T-helper 9 cell (primary cell): ENCODE results near the gene CSGALNACT2.
"Not testable (repeated sequence)": the region's sequence is repeated elsewhere in the genome, so short reads cannot be mapped to it uniquely, and the experiment has no call there.

Experiments
- DNase-seq: peaks from one replicate; pipeline ENCODE4 v3.0.0-alpha.2; 2020
- total RNA-seq, 2 donors: gene quantifications; one replicate each; lab custom pipeline; 2026; lab: John Stamatoyannopoulos, UW

The CSGALNACT2 gene, protein sequence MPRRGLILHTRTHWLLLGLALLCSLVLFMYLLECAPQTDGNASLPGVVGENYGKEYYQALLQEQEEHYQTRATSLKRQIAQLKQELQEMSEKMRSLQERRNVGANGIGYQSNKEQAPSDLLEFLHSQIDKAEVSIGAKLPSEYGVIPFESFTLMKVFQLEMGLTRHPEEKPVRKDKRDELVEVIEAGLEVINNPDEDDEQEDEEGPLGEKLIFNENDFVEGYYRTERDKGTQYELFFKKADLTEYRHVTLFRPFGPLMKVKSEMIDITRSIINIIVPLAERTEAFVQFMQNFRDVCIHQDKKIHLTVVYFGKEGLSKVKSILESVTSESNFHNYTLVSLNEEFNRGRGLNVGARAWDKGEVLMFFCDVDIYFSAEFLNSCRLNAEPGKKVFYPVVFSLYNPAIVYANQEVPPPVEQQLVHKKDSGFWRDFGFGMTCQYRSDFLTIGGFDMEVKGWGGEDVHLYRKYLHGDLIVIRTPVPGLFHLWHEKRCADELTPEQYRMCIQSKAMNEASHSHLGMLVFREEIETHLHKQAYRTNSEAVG
- total RNA-seq = 75.2 to 86.9 reads per million in 2 donors

DNA sequence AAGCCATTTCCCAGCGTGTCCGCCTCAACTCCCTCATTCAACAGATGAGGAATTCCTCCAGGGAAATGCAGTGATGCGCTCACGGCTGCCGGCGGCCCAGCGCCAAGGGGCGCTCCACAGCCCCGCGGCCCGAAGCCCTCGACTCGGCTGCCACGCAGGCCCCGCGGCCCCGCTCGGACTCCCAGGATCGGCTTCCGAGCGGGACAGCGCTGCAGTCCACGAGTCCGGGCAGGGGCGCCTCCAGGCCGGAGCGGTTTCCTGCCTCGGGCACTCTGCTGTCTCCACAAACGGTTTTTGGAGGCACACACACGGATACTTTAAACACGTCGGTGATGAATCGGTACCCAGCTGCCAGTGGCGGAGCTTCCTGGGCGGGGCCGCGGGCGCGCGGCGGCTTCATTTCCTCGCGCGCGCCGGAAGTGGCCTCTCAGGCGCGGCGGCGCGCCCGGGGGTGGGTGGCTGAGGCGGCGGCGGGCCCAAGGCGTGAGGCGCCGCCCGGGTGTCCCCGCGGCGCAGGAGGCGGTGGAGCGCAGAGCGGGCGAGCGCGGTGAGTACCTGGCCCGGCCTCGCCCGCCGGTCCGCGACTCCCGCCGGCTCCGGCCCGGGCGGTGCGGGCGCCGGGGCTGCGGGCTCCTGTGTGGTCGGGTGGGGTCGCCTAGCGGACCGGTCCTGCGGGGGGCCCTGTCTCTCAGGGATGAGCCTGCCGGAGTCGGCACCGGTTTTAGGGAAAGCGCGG is at the start of gene CSGALNACT2:
Gene CSGALNACT2, plus strand, starts transcription at position 425 of the 736 bp plus-strand sequence. CDS start 16,705 bp downstream, outside the sequence.
- peak; percentile 84 for DNase-seq

DNA sequence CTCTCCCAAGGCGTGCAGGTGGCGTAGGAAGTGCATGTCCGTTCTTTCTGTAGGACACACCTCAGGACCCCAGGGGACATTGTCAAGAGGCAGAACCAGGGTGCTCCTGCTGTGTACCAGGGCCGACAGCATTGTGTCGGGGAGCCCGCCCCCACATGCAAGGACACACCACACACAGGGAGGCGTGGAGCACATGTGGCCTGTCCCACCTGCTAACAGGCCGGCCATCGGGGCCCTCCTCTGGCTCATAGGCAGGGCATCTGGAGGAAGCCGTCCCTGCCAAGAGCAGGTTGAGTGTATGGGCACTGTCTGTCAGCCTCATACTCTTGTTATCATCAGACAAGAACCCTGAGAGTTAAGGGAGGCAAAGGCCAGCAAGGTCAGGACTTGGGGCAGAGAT is 48.7 kb upstream of the CSGALNACT2 start:
- no peak for DNase-seq

DNA sequence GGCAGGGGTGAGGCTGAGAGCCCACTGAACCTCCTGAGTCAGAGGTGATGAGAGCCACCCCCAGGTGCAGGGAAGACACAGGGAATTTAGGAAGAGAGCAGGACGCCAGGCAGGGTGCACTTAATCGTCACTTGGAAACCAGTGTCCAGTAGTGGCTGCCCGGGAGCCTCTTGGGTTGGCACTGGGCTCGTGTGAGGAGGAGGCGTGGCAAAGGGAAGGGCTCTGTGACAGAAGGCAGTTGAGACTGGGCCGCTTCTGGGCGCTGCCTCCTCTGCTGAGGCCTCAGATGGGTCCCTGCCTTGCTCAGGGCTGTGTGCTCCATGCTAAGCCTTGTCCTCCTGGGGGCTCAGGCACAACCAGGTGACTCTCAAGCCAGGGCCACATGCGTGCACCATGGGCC is 48.1 kb upstream of the CSGALNACT2 start:
- no peak for DNase-seq

DNA sequence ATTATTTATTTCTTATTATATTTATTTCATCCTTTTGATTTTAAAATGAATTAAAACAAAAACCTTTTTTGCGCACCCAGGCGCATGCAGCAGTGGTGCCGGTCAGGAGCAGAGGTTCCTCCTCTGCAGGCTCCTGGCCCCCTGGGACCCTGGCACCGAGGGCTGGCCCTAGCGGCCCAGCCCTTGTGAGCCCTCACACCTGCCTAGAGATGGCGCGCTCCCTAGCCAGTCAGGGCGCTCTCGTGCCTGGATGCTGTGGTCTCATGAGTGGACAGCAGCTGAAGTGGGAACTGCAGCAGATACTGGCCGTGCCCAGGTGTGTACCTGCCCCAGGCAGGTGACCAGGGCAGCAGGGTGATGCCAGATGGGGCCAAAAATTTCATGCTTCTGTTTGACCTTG is 47.6 kb upstream of the CSGALNACT2 start:
- DNase-seq = no peak

DNA sequence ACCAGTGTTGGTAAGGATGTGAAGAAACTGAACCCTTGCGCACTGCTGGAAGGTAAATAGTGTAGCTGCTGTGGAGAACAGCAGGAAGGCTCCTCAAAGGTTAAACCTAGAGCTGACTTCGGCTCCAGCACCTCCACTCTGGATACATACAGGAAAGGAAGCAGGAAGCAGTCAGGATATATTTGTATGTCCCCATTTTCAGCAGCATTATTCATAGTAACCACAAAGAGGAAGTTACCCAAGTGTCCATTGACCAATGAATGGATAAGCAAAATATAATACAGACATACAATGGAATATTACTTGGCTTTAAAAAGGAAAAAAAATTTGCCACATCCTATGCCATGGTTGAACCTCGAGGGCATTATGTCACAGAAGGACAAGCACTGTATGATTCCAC is 46.4 kb upstream of the CSGALNACT2 start:
- DNase-seq = no peak

DNA sequence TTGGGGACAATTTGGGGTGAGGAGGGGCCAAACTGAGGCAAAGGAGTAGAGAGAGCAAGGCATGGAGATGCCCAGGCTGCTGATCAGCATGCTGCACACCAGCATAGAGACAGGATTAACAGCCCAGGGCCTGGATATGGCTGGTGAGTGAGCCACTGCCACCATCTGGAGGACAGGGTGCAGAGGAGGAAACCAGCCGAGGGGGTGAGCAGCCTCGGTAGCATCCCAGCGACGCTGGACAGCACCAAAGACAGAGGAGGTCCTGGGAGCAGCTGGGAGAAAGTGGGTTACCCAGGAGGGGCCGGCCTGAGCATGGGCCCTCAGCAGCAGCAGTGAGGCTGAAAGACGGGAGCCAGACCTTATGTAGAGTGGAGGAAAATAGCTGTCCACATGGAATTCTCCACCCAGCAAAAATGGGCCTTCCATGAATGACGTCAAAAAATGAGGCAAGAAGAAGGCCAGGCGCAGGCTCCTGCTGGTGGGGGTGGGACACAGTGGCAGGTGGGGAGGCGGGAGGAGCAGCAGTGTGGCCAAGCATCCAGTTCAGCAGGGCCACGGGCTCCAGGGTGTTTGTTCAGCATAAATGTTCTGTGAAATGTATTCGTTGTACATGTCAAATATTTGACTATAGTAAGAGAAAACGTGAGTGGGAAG is 44.7 kb upstream of the CSGALNACT2 start:
- no peak for DNase-seq

DNA sequence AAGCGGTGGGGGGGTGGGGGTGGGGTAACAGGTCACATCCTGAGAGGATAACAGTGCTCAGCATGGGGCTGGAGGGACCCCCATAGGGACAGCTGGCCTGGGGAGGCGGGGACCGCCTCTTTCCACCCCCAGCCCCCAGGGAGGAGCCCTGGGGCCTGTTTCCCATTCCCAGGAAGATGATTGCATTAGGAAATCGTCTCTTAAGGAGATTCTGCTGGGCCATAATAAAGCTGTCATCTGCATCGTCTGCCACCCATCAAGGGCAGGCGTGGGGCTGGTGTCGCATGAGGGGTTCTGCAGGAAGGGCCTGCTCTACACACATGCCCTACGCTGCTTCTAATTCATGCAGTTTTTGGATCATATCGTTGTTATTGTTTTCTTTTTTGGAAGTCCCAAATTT is 44.2 kb upstream of the CSGALNACT2 start:
- DNase-seq = no peak

DNA sequence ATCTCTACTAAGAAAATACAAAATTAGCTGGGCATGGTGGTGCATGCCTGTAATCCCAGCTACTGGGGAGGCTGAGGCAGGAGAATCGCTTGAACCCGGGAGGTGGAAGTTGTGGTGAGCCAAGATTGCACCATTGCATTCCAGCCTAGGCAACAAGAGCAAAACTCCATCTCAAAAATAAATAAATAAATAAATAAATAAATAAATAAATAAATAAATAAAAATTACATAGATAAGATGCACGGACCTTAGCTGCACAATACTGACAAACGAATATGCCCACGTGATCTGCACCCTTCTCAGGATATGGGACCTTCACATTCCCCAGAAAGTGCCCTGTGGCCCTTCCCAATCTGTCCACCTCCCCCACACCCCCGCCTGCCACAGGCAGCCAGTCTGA is 38.9 kb upstream of the CSGALNACT2 start:
- not testable (repeated sequence) for DNase-seq

DNA sequence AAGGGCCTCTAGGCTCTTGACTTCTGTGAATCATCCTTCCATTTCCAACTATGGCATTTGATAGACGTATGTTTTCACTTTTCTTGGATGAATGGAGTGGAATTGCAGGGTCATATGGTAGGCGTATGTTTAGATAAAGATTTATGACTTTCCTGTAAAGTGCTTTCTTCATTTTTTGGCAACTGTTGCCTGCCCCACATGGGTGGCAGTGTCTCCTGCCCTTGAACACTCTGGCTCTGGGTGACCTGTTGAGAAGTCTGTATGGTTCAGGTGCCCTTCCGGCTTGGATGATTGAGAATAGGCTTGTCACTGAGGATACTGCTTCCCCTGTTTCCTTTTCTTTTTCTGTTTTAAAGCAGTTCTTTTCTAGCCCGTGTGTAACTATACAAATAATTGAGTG is 38.3 kb upstream of the CSGALNACT2 start:
- DNase-seq = no peak

DNA sequence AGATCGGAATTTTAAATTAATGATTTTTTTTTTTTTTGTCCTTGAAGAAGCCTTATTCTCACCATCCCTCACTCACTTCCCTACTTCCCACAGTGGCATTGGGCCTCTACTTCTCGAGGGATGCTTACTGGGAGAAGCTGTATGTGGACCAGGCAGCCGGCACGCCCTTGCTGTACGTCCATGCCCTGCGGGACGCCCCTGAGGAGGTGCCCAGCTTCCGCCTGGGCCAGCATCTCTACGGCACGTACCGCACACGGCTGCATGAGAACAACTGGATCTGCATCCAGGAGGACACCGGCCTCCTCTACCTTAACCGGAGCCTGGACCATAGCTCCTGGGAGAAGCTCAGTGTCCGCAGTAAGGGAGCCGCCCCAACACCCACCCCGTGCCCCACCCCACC is 37.9 kb upstream of the CSGALNACT2 start:
- DNase-seq = no peak

DNA sequence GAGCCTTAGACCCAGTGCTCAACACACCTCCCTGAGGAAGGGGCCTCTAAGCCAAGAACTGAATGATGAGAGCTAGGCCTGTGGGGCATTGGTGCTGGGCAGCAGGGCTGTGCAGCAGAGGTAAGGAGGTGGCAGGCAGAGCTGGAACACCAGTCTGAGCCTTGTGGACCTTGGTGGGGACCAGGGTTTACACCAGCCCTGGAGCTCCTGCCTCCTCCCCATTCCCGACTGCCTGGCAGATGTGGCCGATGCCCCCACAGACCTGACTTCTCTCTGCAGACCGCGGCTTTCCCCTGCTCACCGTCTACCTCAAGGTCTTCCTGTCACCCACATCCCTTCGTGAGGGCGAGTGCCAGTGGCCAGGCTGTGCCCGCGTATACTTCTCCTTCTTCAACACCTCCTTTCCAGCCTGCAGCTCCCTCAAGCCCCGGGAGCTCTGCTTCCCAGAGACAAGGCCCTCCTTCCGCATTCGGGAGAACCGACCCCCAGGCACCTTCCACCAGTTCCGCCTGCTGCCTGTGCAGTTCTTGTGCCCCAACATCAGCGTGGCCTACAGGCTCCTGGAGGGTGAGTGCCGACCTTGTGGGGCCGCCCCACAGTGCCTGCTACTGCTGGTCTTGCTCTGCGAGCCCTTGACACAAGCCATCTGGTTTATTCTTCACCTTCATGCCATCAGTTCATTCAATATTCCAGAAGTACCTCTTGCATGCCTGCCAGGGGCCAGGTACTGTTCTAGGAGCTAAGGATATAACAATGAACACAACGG is 36.0 kb upstream of the CSGALNACT2 start:
- no peak for DNase-seq

DNA sequence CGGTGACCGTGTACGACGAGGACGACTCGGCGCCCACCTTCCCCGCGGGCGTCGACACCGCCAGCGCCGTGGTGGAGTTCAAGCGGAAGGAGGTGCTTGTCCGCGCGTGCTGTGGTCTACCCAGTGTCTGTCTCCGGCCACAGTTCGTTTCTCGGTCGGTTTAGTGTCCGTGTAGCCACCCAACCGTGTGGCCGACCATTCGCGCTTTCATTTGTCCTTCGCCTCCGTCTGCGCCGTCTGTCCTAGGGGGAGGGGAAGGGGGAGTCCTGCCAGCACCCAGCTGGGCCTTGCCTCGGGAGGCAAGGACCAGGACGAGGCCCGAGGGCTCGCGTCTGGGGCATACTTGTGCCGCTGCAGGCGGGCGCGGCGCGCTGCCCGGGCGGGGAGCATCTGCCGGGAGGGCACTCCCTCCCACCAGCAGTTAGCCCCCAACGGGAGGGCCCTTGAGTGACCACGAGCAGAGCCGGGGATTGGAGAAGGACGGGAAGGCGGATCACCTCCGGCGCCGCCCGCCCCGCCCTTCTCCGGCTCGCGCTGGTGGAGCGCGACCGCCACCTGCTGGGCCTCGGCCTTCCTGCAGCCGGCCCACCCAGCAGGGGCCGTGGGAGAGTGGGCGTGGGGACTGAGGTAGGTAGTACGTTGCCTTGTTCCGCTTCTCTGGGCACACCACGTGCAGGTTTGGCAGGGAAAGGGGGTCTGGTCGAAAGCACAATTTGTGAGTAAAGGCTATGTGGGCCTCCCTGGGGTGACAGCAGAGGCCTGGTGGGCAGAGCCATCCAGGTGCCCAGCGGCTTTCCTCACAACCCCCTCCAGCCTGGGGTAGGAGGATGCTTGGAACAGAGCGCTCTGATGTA is 32.9 kb upstream of the CSGALNACT2 start:
- peak; percentile 66 for DNase-seq

DNA sequence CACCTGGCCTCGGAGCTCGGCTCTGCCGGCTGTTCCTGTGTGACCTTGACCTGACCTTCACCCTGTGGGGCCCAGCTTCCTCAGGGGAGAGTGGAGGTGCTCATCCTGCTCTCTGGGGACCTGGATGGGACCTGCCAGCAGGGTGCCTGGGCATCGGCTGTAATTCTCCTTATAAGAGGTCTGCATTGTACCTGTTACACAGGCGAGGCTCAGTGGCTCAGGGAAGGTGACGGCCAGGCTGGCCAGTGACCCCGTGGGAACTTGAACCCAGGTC is 32.4 kb upstream of the CSGALNACT2 start:
- DNase-seq = no peak

DNA sequence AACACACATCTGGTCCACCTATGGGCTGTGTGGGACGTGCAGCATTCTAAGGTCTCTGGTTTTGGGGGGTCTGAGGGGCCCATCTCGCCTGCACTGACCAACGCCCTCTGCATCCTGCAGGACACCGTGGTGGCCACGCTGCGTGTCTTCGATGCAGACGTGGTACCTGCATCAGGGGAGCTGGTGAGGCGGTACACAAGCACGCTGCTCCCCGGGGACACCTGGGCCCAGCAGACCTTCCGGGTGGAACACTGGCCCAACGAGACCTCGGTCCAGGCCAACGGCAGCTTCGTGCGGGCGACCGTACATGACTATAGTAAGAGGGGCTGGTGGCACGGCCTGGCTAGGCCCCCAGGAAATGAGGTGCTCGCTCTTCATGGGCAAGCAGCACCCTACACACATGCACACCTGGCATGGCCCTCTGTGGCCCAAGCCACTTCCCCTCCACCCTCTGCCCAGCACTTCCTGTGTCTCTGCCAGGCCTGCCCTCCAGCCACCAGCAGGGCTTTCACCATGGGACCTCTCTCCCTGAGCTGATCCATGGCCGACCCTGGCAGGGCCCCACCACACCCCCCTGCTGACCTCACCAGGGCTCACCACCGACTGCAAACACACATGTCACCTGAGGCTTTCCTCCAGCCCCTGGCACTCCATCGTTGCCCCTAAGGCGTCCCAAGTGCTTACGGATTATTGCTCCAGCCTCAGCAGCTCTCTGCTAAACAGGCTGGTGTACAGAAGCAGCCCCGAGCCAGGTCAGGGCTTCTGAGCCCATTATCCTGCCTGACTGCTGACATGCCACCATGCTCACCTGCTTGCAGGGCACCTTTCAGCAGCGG is 31.8 kb upstream of the CSGALNACT2 start:
- DNase-seq = no peak

DNA sequence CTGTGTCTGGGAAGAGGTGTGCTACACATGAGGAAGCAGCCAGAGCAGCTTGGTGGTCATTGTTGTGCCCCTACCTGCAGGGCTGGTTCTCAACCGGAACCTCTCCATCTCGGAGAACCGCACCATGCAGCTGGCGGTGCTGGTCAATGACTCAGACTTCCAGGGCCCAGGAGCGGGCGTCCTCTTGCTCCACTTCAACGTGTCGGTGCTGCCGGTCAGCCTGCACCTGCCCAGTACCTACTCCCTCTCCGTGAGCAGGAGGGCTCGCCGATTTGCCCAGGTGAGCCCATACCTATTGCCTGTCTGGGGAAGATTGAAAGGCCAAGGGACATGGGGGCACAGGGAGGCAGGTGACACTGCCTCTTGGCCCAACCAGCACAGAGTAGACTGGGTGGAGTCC is 29.3 kb upstream of the CSGALNACT2 start:
- no peak for DNase-seq

DNA sequence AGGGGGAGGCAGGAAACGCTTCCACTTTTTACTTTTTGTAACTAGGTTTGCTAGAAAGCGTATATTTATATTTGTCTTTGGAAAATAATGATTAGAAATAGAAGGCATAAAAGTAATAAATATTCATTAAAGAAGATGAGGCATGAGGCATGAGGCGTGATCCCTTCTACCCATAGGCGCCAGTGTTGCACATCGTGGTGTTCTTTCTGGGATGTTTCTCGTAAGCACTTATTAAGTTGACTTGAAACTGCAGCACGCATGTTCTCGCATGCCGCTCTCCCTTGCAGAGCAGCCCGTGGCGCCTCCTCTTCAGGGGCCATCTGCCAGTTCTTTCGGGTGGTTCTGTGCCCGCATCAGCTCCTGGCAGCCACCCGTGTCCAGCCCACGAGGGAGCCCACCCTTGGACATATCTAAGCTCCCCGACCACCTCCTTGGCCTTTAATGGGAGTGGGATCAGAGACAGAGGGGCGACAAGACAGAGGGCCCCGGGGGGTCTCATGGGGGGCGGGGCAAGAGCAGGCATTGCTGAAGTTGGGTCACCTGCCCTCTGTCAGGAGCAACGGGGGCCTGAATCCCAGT is 28.5 kb upstream of the CSGALNACT2 start:
- DNase-seq = no peak

DNA sequence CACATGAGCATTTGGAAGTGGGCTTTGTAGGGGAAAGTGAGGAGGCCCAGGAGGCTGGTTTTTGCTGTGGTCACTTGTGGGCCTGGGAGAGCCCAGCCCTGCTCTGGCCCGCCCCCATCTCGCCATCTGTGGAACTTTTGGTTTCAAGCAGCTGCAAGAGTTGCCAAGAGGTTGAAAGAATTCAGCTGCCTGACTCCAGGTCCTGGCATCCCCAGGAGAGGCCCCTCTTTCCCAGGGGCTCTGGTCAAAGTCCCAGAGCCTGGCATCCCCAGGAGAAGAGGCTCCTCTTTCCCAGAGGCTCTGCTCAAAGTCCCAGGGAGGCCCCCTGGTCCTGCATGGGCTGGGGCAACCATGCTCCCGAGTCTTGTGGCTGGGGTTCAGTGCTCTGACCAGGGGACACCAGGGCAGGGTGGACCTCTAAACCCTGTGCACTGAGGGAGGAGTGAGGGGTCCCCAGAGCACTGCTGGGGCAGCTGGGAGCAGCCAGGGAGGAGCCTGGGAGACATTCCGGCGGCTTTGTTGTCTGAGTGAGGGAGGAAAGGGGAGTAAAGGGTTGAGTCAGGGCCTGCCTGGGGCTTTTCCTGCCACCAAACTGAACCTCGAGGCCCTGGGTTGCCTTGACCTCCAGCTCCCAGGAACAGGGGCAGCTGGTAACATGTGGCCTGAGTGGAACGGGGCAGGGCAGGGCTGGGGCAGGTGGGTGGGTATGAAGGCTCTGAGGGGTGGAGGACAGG is 27.7 kb upstream of the CSGALNACT2 start:
- DNase-seq = no peak

DNA sequence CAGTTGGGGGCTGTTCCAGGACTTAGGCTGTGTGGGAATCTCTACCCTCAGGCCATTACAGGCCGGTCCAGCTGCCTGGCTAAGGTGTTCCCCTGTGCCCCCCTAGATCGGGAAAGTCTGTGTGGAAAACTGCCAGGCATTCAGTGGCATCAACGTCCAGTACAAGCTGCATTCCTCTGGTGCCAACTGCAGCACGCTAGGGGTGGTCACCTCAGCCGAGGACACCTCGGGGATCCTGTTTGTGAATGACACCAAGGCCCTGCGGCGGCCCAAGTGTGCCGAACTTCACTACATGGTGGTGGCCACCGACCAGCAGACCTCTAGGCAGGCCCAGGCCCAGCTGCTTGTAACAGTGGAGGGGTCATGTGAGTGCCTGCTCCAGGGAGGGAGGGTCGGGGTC is 27.1 kb upstream of the CSGALNACT2 start:
- no peak for DNase-seq

DNA sequence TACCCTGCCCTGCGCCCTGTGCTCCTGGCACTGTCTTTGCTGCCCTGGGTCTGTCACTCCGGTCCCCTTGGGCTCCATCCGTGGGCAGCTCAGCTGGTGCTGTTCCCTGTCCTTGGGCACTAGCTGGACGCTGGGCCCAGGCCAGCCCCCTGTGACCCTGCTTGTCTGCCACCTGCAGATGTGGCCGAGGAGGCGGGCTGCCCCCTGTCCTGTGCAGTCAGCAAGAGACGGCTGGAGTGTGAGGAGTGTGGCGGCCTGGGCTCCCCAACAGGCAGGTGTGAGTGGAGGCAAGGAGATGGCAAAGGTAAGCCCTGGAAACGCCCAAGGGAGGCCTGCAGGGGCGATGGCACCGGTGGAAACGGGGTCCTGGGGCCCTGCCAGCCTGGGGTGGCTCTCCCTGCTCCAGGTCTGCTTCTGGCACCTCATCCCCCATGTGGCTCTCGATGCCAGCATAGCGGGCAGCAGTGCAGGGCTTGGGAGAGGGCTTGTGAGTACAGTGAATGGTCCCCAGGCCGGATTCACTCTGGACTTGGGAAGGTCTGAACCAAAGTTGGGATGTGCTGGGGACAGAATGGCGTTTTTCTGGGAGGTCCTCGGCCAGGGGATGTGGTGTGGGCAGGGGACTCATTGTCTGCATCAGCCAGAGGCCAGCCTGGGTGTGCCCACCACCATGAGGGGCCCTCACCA is 26.2 kb upstream of the CSGALNACT2 start:
- no peak for DNase-seq
